Loucy (cell line): ENCODE results near the gene NIPSNAP2.

Source experiments
- H2AFZ ChIP-seq: fragments of 200-600 bp; sonication (generic); 2 replicates; pipeline ENCODE4 v1.6.0; 2016; ENCODE audit warnings: antibody characterized with exemption, mild to moderate bottlenecking, low read length, moderate library complexity
- H3F3A ChIP-seq: fragments of 200-600 bp; 2 replicates; pipeline ENCODE4 v1.6.0; 2016; ENCODE audit warnings: antibody characterized with exemption, low read depth, mild to moderate bottlenecking
- H3K27me3 ChIP-seq: fragments of 200-600 bp; sonication (generic); 2 replicates; pipeline ENCODE4 v1.6.1; 2014; ENCODE audit warnings: low read length, mild to moderate bottlenecking; ENCODE audit not compliant: insufficient read depth, poor library complexity, severe bottlenecking
- H3K36me3 ChIP-seq: fragments of 200-600 bp; sonication (generic); 2 replicates; pipeline ENCODE4 v1.6.1; 2016; ENCODE audit warnings: low read length; ENCODE audit not compliant: insufficient read depth
- H3K4me1 ChIP-seq: fragments of 200-600 bp; sonication (generic); 2 replicates; pipeline ENCODE4 v1.5.1; 2014; ENCODE audit warnings: low read length, mild to moderate bottlenecking; ENCODE audit not compliant: insufficient read depth, poor library complexity, severe bottlenecking
- H3K4me2 ChIP-seq: fragments of 200-600 bp; sonication (generic); 2 replicates; pipeline ENCODE4 v1.6.0; 2014; ENCODE audit warnings: antibody characterized with exemption, low read length, low read depth, mild to moderate bottlenecking; ENCODE audit not compliant: poor library complexity, severe bottlenecking
- H3K4me3 ChIP-seq: fragments of 200-600 bp; sonication (generic); 2 replicates; pipeline ENCODE4 v1.5.1; 2014; ENCODE audit warnings: low read length, mild to moderate bottlenecking, mixed read lengths; ENCODE audit not compliant: poor library complexity, severe bottlenecking
- H3K79me2 ChIP-seq: fragments of 200-600 bp; sonication (generic); 2 replicates; pipeline ENCODE4 v1.6.1; 2014; ENCODE audit warnings: low read length; ENCODE audit not compliant: insufficient read depth
- H3K9ac ChIP-seq: fragments of 200-600 bp; sonication (generic); 2 replicates; pipeline ENCODE4 v1.6.0; 2014; ENCODE audit warnings: mild to moderate bottlenecking, low read depth, low read length, moderate library complexity; ENCODE audit not compliant: poor library complexity, severe bottlenecking
- H3K9me2 ChIP-seq: fragments of 200-600 bp; sonication (generic); replicated peaks from 2 replicates; pipeline ENCODE4 v1.6.1; 2016; ENCODE audit warnings: low read depth, low read length, mixed read lengths
- H3K9me3 ChIP-seq: fragments of 200-600 bp; sonication (generic); 2 replicates; pipeline ENCODE4 v1.6.1; 2014; ENCODE audit warnings: mild to moderate bottlenecking, antibody characterized with exemption, low read length, low read depth; ENCODE audit not compliant: insufficient read depth
- H4K20me1 ChIP-seq: fragments of 200-600 bp; sonication (generic); 2 replicates; pipeline ENCODE4 v1.6.0; 2014; ENCODE audit warnings: antibody characterized with exemption, low read length, mild to moderate bottlenecking; ENCODE audit not compliant: insufficient read depth, poor library complexity, severe bottlenecking
- CTCF ChIP-seq: fragments of 200-600 bp; sonication (generic); conservative IDR thresholded peaks from 2 replicates; pipeline ENCODE4 v1.5.1; 2014; ENCODE audit warnings: mild to moderate bottlenecking, antibody characterized with exemption, low read length
- EZH2phosphoT487 ChIP-seq: fragments of 200-600 bp; IDR thresholded peaks from 2 replicates; pipeline ENCODE4 v1.6.1; 2018; ENCODE audit warnings: antibody characterized with exemption, mild to moderate bottlenecking, moderate library complexity, borderline replicate concordance

NIPSNAP2 gene

DNA sequence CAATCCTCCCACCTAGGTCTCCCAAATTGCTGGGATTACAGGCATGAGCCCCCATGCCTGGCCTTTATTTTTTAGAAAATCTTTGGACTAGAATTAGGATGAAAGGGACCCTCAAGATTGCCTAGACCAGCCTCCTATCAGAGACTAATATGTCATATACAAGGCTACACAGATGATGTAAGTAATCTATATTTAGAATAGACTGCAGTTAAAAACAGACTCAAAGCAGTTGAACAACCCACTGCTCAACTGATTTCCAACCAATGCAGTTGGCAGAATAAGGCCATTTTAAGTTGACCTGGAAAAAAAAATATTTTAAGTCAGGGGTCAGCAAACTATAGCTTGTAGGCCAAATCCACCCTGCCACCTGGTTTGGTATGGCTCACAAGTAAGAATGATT lies 59.1 kb downstream of the NIPSNAP2 start:
- Histone ChIP-seq H3K9ac (no peak overlapping the region), H4K20me1 (no peaks in the 10 kb centered on the region), H3K4me1 (no peaks in the 10 kb centered on the region), H2AFZ (no peak overlapping the region), H3K4me2 (no peak overlapping the region), H3F3A (no peaks in the 10 kb centered on the region), H3K9me2 (no peaks in the 10 kb centered on the region), H3K36me3 (peaks cover 10% of the 10 kb centered on the region; the same call in 1 of the 2 replicates), H3K27me3 (no peaks in the 10 kb centered on the region), H3K79me2 (no peaks in the 10 kb centered on the region), H3K4me3 (no peak overlapping the region), H3K9me3 (no peaks in the 10 kb centered on the region)
- no peak for TF ChIP-seq EZH2phosphoT487
- no peak for TF ChIP-seq CTCF

- Histone ChIP-seq H3K9ac (no peak overlapping the region), H3K36me3 (no peaks in the 10 kb centered on the region), H3F3A (no peaks in the 10 kb centered on the region), H3K27me3 (no peaks in the 10 kb centered on the region), H3K79me2 (no peaks in the 10 kb centered on the region), H3K4me1 (peaks cover under 1% of the 10 kb centered on the region), H3K9me2 (no peaks in the 10 kb centered on the region), H4K20me1 (no peaks in the 10 kb centered on the region), H2AFZ (no peak overlapping the region), H3K4me3 (no peak overlapping the region), H3K4me2 (no peak overlapping the region), H3K9me3 (no peaks in the 10 kb centered on the region)
- TF ChIP-seq CTCF (no peak), EZH2phosphoT487 (no peak)
Observed at GRCh38 chr7:56026538-56026937, 62.2 kb downstream of the NIPSNAP2 start.

- H3K4me2 ChIP-seq = no peak overlapping the region
- H3K9ac ChIP-seq = no peak overlapping the region
- H3F3A ChIP-seq = no peaks in the 10 kb centered on the region; the same call in 1 of the 2 replicates
- H3K9me3 ChIP-seq = no peaks in the 10 kb centered on the region
- peaks cover 11% of the 10 kb centered on the region for H3K4me1 ChIP-seq
- H3K79me2 ChIP-seq = 0 out of 2 replicates have a peak, but pooled peaks cover 6% of the 10 kb centered on the region
- H3K36me3 ChIP-seq = no peaks in the 10 kb centered on the region
- H3K9me2 ChIP-seq = no peaks in the 10 kb centered on the region
- H3K27me3 ChIP-seq = no peaks in the 10 kb centered on the region
- TF ChIP-seq EZH2phosphoT487 (no peak), CTCF (no peak)
- no peaks in the 10 kb centered on the region for H4K20me1 ChIP-seq
- H2AFZ ChIP-seq = no peak overlapping the region
- no peak overlapping the region for H3K4me3 ChIP-seq
Observed at GRCh38 chr7:56028942-56029630, 64.7 kb downstream of the NIPSNAP2 start.
